GM12864 (cell line): ENCODE measurements around the gene CHRNB2.

Source experiments
- DNase-seq: peaks from one replicate; pipeline ENCODE4 v3.0.0-alpha.2; 2011; ENCODE audit warnings: low read depth
- H3K4me3 ChIP-seq: 2 replicates; pipeline ENCODE4 v1.5.1; 2011; ENCODE audit warnings: mild to moderate bottlenecking, low read depth, low read length, control low read depth
- TF ChIP-seq, protein P1 (sequence below): IDR thresholded peaks from 2 replicates; pipeline ENCODE4 v1.5.1; 2011; ENCODE audit warnings: low read depth, mild to moderate bottlenecking, moderate library complexity, low read length, control low read depth, inconsistent platforms; ENCODE audit errors: missing control alignments

CHRNB2 gene

DNA sequence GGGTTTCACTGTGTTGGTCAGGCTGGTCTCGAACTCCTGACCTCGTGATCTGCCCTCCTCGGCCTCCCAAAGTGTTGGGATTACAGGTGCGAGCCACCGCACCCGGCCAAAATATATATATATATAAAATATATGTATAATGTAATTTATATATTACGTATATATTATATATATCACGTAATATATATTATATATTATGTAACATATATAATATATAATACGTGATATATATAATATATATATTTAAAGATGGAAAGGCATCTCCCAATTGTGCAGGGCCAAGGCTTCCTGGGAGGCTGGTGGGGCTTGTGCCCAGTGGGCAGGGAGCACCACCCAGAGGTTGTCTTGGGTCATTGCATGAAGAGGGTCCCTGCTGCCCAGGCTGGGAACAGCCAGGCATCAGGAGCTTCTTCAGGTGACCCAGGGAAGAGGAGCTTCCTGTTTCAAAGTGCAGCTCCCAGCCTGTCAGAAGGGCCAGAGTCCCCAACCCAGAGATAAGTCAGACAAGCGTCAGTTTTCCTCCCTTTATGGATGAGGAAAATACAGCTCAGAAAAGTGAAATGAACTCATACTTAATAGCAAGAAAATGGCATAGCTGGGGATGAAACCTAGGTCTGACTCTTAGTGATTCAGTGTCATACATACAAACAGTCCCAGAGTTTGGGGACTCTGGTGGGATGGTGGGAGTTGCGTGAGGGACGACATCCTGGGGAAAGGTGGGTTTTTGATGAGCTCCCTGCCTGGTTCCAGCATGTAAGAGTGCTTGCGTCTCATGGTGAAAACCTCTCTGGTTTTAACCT, 21.1 kb upstream of the CHRNB2 start:
- TF ChIP-seq, protein P1, sequence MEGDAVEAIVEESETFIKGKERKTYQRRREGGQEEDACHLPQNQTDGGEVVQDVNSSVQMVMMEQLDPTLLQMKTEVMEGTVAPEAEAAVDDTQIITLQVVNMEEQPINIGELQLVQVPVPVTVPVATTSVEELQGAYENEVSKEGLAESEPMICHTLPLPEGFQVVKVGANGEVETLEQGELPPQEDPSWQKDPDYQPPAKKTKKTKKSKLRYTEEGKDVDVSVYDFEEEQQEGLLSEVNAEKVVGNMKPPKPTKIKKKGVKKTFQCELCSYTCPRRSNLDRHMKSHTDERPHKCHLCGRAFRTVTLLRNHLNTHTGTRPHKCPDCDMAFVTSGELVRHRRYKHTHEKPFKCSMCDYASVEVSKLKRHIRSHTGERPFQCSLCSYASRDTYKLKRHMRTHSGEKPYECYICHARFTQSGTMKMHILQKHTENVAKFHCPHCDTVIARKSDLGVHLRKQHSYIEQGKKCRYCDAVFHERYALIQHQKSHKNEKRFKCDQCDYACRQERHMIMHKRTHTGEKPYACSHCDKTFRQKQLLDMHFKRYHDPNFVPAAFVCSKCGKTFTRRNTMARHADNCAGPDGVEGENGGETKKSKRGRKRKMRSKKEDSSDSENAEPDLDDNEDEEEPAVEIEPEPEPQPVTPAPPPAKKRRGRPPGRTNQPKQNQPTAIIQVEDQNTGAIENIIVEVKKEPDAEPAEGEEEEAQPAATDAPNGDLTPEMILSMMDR, result peak; percentile 86
- DNase-seq, result peak; percentile 18
- H3K4me3 ChIP-seq, result no peak overlapping the region

DNA sequence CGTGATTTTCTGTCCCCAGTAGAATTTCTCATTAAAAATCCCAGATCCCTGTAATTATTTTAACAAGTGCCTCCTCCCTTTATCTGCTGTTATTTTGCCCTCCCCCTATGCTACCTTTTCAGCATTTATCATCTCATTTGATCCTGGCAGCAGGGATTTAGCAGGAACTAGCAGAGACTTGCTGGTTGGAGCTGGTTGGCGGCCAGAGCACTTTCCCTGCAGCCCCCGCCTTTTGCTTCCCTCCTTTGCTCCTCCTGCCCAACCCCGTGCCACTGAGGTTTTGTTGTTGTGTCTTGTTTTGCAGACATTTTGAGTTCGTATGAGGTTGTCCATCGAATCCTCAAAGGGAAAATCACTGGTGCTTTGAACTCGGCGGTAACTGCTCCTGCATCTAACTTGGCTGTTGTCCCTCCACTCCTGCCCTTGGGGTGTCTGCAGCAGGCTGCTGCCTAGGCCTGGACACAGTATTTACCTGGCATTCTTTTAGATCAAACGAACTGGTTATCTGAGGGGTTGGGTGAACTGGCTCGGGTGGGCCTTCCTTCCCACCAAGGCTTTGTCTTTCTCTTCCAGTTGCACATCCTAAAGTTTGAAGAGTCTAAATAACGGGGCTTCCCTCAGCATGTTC, 20.4 kb upstream of the CHRNB2 start:
- H3K4me3 ChIP-seq, result no peak overlapping the region
- TF ChIP-seq, protein P1, result no peak
- DNase-seq, result no peak

DNA sequence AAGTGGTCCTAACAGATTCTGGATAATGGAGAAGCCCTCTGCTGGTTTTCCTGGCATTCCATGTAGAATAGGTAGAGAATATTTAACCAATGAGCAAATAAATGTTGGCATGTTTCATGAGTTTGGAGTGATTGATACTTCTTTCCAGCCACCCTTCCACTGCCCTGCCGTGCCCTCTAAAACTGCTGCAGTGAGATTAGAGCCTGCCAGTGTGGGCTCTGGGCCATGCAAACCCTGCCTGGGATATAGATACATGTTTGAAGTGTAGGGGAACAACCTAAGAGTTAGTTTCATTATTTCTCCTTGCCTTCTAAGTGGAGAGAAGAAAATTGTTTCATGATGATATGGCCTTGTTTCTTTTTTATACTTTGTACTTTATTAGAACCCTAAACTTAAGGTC, 19.6 kb upstream of the CHRNB2 start:
- TF ChIP-seq, protein P1, result no peak
- DNase-seq, result no peak

GRCh38 chr1:154549202-154549770, 18.3 kb upstream of the CHRNB2 start:
- no peak for DNase-seq
- TF ChIP-seq, protein P1, result no peak
- H3K4me3 ChIP-seq, result no peak overlapping the region

More for the DNA sequence above, 19.6 kb upstream of the CHRNB2 start:
- no peak overlapping the region for H3K4me3 ChIP-seq

DNA sequence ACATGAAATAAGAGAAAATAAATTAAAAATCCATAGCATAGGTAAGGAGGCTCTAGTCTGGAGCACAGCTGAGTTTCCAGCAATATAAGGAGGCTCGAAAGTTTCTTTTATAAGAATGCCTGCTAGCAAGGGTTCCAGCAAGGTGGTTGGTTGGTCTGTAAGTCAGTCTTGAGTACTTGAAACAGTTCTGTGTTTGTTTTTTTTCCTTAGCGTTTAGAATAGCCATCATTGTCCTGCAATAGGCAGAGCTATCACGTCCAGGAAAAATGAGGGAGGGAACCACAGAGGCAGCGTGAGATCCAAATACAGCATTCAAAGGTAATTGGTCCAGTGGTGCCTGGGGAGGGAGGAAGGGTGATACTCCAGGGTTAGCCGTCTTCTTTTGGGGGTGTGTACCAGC, 17.5 kb upstream of the CHRNB2 start:
- TF ChIP-seq, protein P1, result no peak
- DNase-seq, result no peak
- no peak overlapping the region for H3K4me3 ChIP-seq

- no peak for DNase-seq
- TF ChIP-seq, protein P1, result no peak
- no peak overlapping the region for H3K4me3 ChIP-seq
Measured at GRCh38 chr1:154550657-154551056, 16.9 kb upstream of the CHRNB2 start.
